ENCODE measurements around the gene COMMD8. TPM values are rescaled to one million over a fixed set of nuclear protein-coding genes. Genes with fewer than 3 reads are reported as not detected.

Gene COMMD8
- total RNA-seq, 4 donors from 2014 or later, result 13.3 to 50.6 (median 26.0) TPM

GRCh38 chr4:47406408-47406807 is 57.1 kb downstream of the COMMD8 start:
- intact Hi-C loops (cut with DNase I), result no loop called here
- H3K27me3 ChIP-seq, result no peaks in the 10 kb centered on the region
- no peak overlapping the region for H3K27ac ChIP-seq
- TF ChIP-seq CTCF (IDR thresholded peaks at IDR 0.05), result no peak
- TF ChIP-seq POLR2A (IDR thresholded peaks at IDR 0.05), result no peak
- H3K9me3 ChIP-seq, result no peaks in the 10 kb centered on the region
- DNase-seq, result no peak
- no peaks in the 10 kb centered on the region for H3K4me1 ChIP-seq
- 55 to 69% methylated on average over 2 of the region's 2 CpGs for WGBS, 2 donors
- no peaks in the 10 kb centered on the region for H3K36me3 ChIP-seq
- no peak overlapping the region for H3K4me3 ChIP-seq

Other genes starting within 250 kb of the COMMD8 start
- gene ATP10D, start 21.6 kb upstream of the COMMD8 start, total RNA-seq, result 10 to 100 TPM; 18.6 to 31.5 (median 27.8) TPM

Measured in esophagus squamous epithelium (tissue), 5 donors.